Upper lobe of left lung (tissue), 6 donors: ENCODE results near the gene KCNH3. TPM values are rescaled to one million over a fixed set of nuclear protein-coding genes. Genes with fewer than 3 reads are reported as not detected.

Experiments
- ATAC-seq, 2 donors: fragments of 200-7000 bp; cut with Tn5 transposase; one replicate each; pipeline ENCODE4 v1.9.1; 2022; ENCODE audit warnings: mild to moderate bottlenecking in 2 of 2, moderate library complexity in 2 of 2; ENCODE audit not compliant: low FRiP score in 2 of 2
- DNase-seq, 2 donors: peaks; one replicate each; pipeline ENCODE4 v3.0.0-alpha.2; 2019 to 2020
- H3K27ac ChIP-seq, 4 donors: fragments of 200-600 bp; sonication (generic); one replicate each; pipeline ENCODE4 v1.5.1; 2016 to 2019
- H3K27me3 ChIP-seq, 4 donors: fragments of 200-600 bp; sonication (generic); one replicate each; pipeline ENCODE4 v1.5.1; 2017 to 2019
- H3K36me3 ChIP-seq, 4 donors: fragments of 200-600 bp; sonication (generic); one replicate each; pipeline ENCODE4 v1.5.1; 2016 to 2019
- H3K4me1 ChIP-seq, 4 donors: fragments of 200-600 bp; sonication (generic); one replicate each; pipeline ENCODE4 v1.5.1; 2018 to 2019
- H3K4me3 ChIP-seq, 4 donors: fragments of 200-600 bp; sonication (generic); one replicate each; pipeline ENCODE4 v1.5.1; 2017 to 2019; ENCODE audit warnings: mild to moderate bottlenecking in 2 of 4, moderate library complexity in 1 of 4
- H3K9me3 ChIP-seq, 4 donors: fragments of 200-600 bp; sonication (generic); one replicate each; pipeline ENCODE4 v1.5.1; 2018 to 2019
- EP300 ChIP-seq, 4 donors: sonication (generic); formaldehyde crosslinking; IDR thresholded peaks; one replicate each; pipeline ENCODE4 v1.5.1; 2017; ENCODE audit warnings: antibody characterized with exemption in 4 of 4, control low read depth in 2 of 4
- POLR2A ChIP-seq, 4 donors: fragments of 450-650 bp; IDR thresholded peaks; one replicate each; pipeline ENCODE4 v1.5.1; 2016 to 2017; ENCODE audit warnings: antibody characterized with exemption in 4 of 4, mild to moderate bottlenecking in 2 of 4
- POLR2AphosphoS5 ChIP-seq, 2 donors: sonication (generic); formaldehyde crosslinking; IDR thresholded peaks; one replicate each; pipeline ENCODE4 v1.5.1; 2017; ENCODE audit warnings: antibody characterized with exemption in 2 of 2
- WGBS, 2 donors: methylation state at CpG; one replicate each; pipeline ENCODE4 v1.1.5; 2017 to 2018; 5-methylcytosine and 5-hydroxymethylcytosine counted together
- total RNA-seq, 6 donors: library from RNA; depleted of rRNA in 4 of 6; stranded (reverse); fragments of >200 nt in 4 of 6; gene quantifications; one replicate each; pipeline versions ENCODE4 v1.1.0 to v1.2.1, GENCODE V29; 2016 to 2021
- TF ChIP-seq, protein P1 (sequence below), 6 experiments: fragments of 450-650 bp in 4 of 6; fragments of 200-600 bp in 2 of 6; sonication (generic) in 2 of 6; IDR thresholded peaks; one replicate each; pipeline ENCODE4 v1.5.1; 2016 to 2019; ENCODE audit warnings: antibody characterized with exemption in 6 of 6
- donor health status: DM: no; HTN: no; CAD: no; lungs with moderate emphysema.
- donor health status: DM: no; HTN: yes; CAD: no; lungs with severe emphysema.

The KCNH3 gene
- total RNA-seq, 6 donors from 2014 or later, result 0.37 to 19.9 (median 2.5) TPM

DNA sequence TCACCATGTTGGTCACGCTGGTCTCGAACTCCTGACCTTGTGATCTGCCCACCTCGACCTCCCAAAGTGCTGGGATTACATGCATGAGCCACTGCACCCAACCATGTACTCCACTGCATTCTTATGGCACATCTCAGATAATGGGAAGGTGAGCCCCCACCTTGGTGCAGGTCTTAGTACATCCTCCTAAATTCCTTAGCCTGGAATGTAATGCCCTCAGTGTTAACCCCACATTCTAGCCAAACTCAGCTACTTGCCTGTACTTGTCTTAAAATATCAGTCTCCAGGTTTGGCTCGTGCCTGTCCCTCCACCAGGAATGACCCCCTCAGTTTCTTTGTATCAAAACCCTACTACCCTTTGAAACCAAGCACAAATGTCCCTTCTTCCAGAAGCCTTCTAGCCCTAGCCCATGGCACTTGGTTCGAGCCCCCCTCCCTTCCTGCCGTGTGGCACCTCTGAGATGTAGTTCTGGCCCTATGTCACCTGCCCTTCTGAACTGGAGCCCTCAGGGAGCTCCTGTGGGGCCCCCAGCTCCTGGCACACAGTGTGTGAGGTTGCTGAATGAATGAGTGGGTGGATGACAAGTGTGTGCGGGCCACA is 8.4 kb downstream of the KCNH3 start:
- Histone ChIP-seq H3K4me3 (no peak overlapping the region), H3K27ac (no peak overlapping the region), H3K9me3 (no peaks in the 10 kb centered on the region), H3K36me3 (no peaks in the 10 kb centered on the region), H3K4me1 (peaks cover 12 to 15% (median 13%) of the 10 kb centered on the region in 4 donors), H3K27me3 (peaks cover 0 to 17% (median 10%) of the 10 kb centered on the region in 4 donors)
- DNase-seq (no peak), ATAC-seq (no peak)
- TF ChIP-seq EP300 (IDR thresholded peaks at IDR 0.05) (no peak), POLR2A (IDR thresholded peaks at IDR 0.05) (no peak), POLR2AphosphoS5 (IDR thresholded peaks at IDR 0.05) (no peak)
- TF ChIP-seq, protein P1, sequence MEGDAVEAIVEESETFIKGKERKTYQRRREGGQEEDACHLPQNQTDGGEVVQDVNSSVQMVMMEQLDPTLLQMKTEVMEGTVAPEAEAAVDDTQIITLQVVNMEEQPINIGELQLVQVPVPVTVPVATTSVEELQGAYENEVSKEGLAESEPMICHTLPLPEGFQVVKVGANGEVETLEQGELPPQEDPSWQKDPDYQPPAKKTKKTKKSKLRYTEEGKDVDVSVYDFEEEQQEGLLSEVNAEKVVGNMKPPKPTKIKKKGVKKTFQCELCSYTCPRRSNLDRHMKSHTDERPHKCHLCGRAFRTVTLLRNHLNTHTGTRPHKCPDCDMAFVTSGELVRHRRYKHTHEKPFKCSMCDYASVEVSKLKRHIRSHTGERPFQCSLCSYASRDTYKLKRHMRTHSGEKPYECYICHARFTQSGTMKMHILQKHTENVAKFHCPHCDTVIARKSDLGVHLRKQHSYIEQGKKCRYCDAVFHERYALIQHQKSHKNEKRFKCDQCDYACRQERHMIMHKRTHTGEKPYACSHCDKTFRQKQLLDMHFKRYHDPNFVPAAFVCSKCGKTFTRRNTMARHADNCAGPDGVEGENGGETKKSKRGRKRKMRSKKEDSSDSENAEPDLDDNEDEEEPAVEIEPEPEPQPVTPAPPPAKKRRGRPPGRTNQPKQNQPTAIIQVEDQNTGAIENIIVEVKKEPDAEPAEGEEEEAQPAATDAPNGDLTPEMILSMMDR (IDR thresholded peaks at IDR 0.05), result no peak
- WGBS, 2 donors, result 86 to 87% methylated on average over 6 to 7 of the region's 7 CpGs

DNA sequence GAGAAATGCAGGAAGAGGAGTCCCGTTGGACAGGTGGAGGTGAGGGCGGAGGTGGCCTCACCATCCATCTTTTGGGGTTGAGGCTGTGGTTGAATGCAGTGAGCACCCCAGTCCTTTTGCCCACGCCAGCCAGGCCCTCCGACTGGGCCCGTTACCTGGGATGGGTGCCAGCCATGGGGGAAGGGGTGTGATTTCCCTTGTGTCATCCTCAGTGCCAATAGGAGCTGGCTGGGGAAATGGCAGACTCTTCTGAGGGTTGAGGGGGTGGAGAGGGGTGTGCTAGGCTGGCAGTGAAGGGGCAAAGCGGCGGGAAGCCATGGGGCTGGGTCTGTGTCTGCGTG is 9.6 kb downstream of the KCNH3 start:
- peaks cover 0 to 17% (median 10%) of the 10 kb centered on the region in 4 donors for H3K27me3 ChIP-seq
- TF ChIP-seq, protein P1 (IDR thresholded peaks at IDR 0.05), result no peak
- TF ChIP-seq POLR2AphosphoS5 (IDR thresholded peaks at IDR 0.05), result no peak
- no peak for TF ChIP-seq EP300 (IDR thresholded peaks at IDR 0.05)
- DNase-seq (no peak), ATAC-seq (no peak)
- no peak overlapping the region for H3K27ac ChIP-seq
- peak overlapping the region in 3 of 4 donors; percentile 25 to 43 (median 36) for H3K4me3 ChIP-seq
- no peaks in the 10 kb centered on the region for H3K36me3 ChIP-seq
- H3K4me1 ChIP-seq, result peaks cover 12 to 15% (median 13%) of the 10 kb centered on the region in 4 donors
- H3K9me3 ChIP-seq, result no peaks in the 10 kb centered on the region
- WGBS, 2 donors, result 42 to 52% methylated on average over 5 to 8 of the region's 8 CpGs

DNA sequence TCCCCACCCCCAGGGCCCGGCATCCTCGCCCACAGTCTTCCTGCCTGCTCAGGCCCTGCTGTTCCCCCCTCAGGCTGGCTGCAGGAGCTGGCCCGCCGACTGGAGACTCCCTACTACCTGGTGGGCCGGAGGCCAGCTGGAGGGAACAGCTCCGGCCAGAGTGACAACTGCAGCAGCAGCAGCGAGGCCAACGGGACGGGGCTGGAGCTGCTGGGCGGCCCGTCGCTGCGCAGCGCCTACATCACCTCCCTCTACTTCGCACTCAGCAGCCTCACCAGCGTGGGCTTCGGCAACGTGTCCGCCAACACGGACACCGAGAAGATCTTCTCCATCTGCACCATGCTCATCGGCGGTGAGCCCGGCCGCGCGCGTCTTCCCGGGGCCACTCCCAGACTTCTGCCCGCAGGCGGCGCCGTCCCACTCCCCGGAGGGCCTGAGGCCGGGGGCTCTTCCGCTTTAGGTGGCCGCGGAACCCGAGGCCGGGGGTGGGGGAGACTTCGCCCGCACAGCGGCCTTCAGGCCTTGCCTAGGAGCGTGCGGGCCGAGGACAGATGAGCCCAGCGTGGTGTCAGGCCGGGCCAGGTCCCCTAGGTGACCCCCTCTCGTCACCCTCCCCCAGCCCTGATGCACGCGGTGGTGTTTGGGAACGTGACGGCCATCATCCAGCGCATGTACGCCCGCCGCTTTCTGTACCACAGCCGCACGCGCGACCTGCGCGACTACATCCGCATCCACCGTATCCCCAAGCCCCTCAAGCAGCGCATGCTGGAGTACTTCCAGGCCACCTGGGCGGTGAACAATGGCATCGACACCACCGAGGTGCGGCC is 10.2 kb downstream of the KCNH3 start:
- DNase-seq, result peak in 1 of 2 donors; percentile 91
- no peaks in the 10 kb centered on the region for H3K36me3 ChIP-seq
- peaks cover 12 to 15% (median 13%) of the 10 kb centered on the region in 4 donors for H3K4me1 ChIP-seq
- peaks cover 0 to 17% (median 10%) of the 10 kb centered on the region in 4 donors for H3K27me3 ChIP-seq
- no peak overlapping the region for H3K27ac ChIP-seq
- TF ChIP-seq, protein P1 (IDR thresholded peaks at IDR 0.05), result peak in 5 of 6 experiments; percentile 19 to 46 (median 32)
- no peak for TF ChIP-seq POLR2AphosphoS5 (IDR thresholded peaks at IDR 0.05)
- H3K9me3 ChIP-seq, result no peaks in the 10 kb centered on the region
- WGBS, 2 donors, result 2 to 25% methylated on average over 18 to 20 of the region's 70 CpGs
- H3K4me3 ChIP-seq, result peak overlapping the region in 3 of 4 donors; percentile 25 to 43 (median 36)
- peak in 1 of 2 donors; percentile 60 for ATAC-seq

DNA sequence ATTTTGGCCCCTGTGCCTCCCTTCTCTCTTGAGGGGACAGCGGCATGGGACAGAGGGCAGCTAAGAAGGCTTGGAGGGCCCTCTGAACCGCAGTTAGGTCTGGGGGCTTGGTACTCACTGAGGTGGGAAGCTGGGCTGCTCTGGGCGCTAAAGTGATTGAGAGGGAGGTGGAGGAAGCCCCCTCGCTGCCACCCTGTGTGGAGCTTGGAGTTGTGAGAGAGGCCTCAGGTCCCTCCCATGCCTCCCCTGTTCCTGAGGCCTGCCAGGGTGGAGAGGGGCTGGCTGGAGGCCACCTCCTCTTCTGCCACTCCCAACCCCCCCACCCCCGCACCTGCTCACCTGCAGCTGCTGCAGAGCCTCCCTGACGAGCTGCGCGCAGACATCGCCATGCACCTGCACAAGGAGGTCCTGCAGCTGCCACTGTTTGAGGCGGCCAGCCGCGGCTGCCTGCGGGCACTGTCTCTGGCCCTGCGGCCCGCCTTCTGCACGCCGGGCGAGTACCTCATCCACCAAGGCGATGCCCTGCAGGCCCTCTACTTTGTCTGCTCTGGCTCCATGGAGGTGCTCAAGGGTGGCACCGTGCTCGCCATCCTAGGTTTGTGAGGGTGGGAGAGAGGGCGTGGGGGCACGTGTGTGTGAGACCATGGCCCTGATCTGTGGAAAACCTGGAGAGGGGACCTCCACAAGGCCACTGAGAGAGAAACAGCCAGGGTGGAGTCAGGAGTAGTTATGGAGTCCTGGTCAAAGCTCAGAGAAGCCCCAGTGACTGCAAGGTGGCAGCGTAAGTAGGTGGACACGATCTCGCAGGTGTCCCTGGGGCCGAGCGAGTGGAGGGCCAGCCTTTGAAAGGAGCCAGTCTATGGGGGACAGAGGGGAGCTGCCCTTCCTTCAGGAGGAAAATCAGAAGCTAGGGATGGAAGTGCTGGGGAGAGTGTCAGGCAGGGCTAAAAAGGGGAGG is 11.2 kb downstream of the KCNH3 start:
- H3K9me3 ChIP-seq, result no peaks in the 10 kb centered on the region
- H3K27me3 ChIP-seq, result peaks cover 0 to 17% (median 10%) of the 10 kb centered on the region in 4 donors
- TF ChIP-seq, protein P1 (IDR thresholded peaks at IDR 0.05), result no peak
- no peak for TF ChIP-seq POLR2A (IDR thresholded peaks at IDR 0.05)
- no peak for TF ChIP-seq EP300 (IDR thresholded peaks at IDR 0.05)
- TF ChIP-seq POLR2AphosphoS5 (IDR thresholded peaks at IDR 0.05), result no peak
- WGBS, 2 donors, result 92% methylated on average over 18 to 24 of the region's 28 CpGs
- ATAC-seq (no peak), DNase-seq (peak in 1 of 2 donors; percentile 84)
- peaks cover 12 to 15% (median 13%) of the 10 kb centered on the region in 4 donors for H3K4me1 ChIP-seq
- no peak overlapping the region for H3K4me3 ChIP-seq
- H3K36me3 ChIP-seq, result no peaks in the 10 kb centered on the region
- no peak overlapping the region for H3K27ac ChIP-seq
